OCI-LY7 (cell line): ENCODE results near the gene PTPRM.

Experiments
- EZH2phosphoT487 ChIP-seq: fragments of 200-600 bp; sonication (generic); IDR thresholded peaks from 2 replicates; pipeline ENCODE4 v1.6.1; 2018; ENCODE audit warnings: low read depth, borderline replicate concordance, mild to moderate bottlenecking, mixed run types, antibody characterized with exemption, low read length, moderate library complexity, mixed read lengths
- TF ChIP-seq, protein P1 (sequence below): fragments of 200-600 bp; sonication (generic); conservative IDR thresholded peaks from 2 replicates; pipeline ENCODE4 v1.5.1; 2014; ENCODE audit warnings: mild to moderate bottlenecking, antibody characterized with exemption, low read length, moderate library complexity, mixed read lengths

DNA sequence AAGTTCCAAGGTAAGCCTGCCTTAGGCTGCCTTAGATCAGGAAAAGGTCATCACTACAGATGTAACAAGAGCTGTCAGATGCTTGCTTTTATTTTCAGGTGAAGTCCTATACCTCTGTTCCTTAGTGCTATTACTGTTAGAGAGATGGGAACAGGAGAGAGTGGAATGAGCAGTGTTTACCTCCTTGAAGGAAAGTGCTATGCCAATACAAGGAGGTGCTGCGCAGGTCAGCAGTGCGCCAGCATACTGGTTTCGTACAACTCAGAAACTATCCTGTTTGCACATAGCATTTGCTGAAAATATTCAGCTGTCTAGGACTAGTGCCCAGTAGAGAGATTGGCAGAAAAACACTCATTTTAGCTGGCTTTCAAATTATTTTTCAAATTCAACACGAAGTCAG is 629.1 kb downstream of the PTPRM start:
- TF ChIP-seq, protein P1, sequence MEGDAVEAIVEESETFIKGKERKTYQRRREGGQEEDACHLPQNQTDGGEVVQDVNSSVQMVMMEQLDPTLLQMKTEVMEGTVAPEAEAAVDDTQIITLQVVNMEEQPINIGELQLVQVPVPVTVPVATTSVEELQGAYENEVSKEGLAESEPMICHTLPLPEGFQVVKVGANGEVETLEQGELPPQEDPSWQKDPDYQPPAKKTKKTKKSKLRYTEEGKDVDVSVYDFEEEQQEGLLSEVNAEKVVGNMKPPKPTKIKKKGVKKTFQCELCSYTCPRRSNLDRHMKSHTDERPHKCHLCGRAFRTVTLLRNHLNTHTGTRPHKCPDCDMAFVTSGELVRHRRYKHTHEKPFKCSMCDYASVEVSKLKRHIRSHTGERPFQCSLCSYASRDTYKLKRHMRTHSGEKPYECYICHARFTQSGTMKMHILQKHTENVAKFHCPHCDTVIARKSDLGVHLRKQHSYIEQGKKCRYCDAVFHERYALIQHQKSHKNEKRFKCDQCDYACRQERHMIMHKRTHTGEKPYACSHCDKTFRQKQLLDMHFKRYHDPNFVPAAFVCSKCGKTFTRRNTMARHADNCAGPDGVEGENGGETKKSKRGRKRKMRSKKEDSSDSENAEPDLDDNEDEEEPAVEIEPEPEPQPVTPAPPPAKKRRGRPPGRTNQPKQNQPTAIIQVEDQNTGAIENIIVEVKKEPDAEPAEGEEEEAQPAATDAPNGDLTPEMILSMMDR, result no peak
- no peak for TF ChIP-seq EZH2phosphoT487
